Measurements from ENCODE around the gene ZNF438.

DNA sequence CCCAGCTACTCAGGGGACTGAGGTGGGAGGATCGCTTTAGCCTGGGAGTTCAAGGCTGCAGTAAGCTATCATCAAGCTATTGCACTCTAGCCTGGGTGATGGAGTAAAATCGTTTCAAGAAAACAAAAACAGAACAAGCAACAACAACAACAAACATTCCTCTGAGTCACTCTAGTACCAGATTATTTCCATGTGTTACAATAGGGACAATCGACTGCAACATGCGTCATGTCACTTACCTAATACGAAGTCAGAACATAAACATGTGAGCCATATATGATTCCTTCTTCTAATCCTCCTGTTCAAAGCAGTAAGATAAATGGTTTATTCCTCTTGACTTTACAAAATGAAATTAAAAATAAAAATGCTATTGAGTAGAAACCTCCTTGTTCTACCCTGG, 57.3 kb downstream of the ZNF438 start:
- TF ChIP-seq CTCF (IDR thresholded peaks at IDR 0.05) (no peak), POLR2A (IDR thresholded peaks at IDR 0.05) (no peak)
